RCC 7860 (cell line): ENCODE data around the gene LARP6.
A peak's percentile ranks its signal among the peaks of the same experiment; 100 is the strongest.
"Not testable (repeated sequence)": the region's sequence is repeated elsewhere in the genome, so short reads cannot be mapped to it uniquely, and the experiment has no call there.

Source experiments
- DNase-seq: peaks from one replicate; pipeline ENCODE4 v3.0.0-alpha.2; 2015; ENCODE audit warnings: low spot score
- FAIRE-seq: peaks from 2 replicates; lab custom pipeline; 2012; peaks lifted over from hg19 to GRCh38; lab: Jason Lieb, UNC

LARP6 gene

DNA sequence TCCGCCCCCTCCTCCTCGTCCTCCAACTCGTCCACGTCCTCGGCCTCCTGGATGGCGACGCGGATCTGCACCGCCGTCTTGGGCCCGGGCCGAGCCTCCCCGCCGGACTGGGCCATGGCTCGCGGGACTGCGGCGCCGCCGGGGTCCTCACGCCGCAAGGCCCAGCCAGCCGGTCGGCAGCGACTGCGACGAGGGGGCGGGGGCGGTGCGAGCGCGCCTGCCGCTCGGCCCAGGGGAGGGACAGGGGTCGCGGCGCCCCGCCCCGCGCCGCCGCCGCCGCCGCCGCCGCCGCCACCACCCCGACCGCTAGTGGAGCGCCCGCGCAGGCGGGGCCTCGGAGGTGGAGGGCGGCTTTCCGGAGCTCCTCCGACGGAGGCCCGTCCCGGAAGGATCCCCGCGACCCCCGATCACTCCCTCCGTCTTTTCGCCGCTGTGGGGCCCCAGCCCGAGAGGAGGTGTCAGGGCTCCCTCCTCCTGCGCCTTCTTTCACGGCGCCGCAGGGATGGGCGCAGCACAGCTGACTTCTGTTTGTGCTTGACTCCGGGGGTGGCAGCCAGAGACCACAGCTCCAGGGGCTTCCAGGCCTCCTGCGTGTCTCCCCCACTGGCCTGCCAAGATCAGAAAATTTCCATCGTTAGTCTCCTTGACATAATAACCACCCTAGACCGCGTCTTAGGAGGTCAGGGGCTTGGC lies at the start of gene LARP6:
Gene LARP6 (minus strand): TSS at position 185 of the 693 bp plus-strand sequence. CDS start 69 bp downstream, at position 116.
- DNase-seq (no peak), FAIRE-seq (no peak)

DNA sequence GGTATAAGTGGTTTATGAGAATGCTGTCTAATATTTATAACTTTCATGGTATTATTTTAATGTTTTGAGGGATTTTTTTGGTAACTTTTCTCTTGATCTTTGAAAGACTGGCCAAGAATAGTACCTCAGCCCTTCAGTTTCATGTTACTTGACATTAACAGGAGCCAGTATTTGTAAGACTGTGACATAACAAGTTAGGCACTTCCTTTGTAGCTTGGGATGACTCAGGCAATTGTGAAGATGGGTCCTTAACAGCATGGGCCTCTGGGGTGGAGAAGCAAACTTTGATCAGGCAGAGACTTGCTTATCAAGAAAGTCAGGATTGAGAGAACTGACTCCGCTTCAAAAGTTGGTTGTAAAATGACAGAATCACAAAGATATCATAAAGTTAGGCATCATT lies 48.1 kb upstream of the LARP6 start:
- peak; percentile 43 for FAIRE-seq
- peak; percentile 51 for DNase-seq

DNA sequence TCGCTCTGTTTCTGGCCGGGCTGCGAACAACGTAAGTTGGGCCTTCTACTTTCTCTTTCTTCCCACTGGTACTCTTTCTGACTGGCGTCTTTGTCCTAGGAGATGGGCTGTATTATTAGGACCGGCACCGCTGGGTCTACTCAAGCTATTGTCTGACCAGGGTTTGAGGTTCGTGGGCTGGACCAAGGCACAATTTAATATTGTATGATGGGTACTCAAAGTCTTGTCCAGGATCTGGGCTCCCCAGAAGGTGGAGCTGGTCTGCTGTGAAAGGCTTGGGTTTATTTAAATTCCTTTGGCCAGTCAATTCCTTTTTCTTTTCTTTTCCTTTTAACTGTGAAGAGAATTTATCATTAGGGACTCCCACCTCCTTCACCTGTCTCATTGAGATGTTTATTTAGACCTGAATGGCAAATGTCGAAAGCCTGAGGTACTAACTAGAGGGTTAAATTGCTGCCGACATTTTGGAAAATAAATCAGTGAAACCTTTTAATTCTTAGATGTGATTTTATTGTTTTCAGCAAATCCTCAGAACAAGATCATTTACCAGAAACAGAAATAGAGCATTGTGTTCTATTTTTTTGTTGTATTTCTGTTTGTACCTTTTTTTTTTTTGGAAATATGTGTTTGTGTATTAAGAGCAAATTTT lies 39.1 kb upstream of the LARP6 start:
- FAIRE-seq (peak; percentile 15), DNase-seq (peak; percentile 53)

DNA sequence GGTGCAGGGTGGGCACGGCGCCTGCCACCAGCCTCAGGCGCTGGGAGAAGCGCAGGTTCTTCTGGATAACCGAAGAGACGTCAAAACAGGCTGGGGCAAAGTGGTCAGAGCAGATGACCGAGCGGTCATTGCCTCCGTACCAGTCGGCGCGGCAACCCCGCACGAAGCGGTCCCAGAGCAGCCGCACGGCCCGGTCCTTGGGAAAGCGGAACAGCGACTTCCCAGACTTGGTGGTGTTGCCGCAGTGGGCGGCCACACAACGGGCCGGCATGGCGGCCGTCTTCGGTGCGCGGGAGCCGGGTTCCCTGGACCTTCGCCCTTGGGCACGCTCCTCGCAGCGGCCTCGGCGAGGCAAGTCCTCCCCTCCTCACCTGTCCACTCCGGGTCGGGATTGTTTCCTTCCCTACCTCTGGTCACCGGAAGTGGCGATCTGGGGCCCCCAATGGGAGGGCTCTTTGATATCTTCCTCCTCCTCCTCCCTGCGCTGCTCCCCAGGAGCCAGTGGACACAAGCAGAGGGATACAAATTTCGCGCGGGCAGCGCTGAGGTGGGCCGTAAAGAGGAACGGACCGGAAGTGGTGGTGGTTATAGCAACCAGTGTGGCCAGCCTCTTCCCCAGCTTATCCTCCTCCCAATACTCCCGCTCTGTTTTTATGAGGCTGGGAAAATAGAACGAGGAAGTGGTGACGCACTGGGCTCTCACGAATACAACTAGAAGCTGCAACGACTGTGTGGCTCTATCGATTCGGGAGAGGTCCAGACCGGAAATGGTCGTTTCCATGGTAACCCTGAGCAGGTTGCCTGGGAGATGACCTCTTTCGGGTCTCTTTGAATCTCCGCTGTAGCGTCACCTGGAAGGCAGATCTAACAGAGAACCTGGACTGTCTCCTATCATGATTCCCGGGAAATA lies 38.3 kb upstream of the LARP6 start, which contains the start of the genes LRRC49 and THAP10:
Gene LRRC49 (plus strand): TSS at position 825 of the 910 bp plus-strand sequence. CDS start 69 bp downstream, at position 894.
Gene THAP10 (minus strand): TSS at position 432 of the 910 bp plus-strand sequence. CDS start 161 bp downstream, at position 271.
- DNase-seq (peak; percentile 93), FAIRE-seq (peak; percentile 79)

DNA sequence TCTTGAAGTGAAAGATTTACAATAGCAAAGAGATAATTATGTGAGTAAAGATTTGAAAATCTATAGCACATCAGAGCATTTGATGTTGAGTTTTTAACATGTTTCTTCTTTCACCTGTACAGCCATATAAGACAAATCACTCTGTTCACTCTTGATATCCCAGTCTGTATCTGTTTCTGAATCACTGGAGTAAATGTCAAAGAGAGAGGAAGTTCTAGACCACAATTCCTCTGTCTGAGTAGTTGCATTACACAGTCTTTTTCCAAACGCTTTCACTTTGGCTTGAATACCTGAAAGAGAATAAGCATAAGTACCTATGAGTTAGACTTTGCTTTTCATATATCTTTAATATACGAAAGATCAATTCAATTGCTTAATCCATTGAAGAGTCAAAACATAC lies 28.4 kb upstream of the LARP6 start:
- FAIRE-seq (no peak), DNase-seq (no peak)

DNA sequence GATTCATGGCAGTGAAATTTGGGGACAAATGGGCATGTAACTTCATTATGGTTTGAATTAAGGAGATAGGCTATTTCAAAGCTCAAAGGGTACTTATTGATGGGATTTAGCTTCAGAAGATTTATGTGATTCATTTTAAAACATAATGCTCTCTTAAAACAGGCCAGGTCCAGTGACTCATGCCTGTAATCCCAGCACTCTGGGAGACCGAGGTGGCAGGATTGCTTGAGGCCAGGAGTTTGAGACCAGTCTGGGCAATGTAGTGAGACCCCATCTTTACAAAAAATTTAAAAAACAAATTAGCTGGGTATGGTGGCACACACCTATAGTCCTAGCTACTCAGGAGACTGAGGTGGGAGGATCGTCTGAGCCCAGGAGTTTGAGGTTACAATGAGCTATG lies 26.8 kb upstream of the LARP6 start:
- DNase-seq (no peak), FAIRE-seq (no peak)

DNA sequence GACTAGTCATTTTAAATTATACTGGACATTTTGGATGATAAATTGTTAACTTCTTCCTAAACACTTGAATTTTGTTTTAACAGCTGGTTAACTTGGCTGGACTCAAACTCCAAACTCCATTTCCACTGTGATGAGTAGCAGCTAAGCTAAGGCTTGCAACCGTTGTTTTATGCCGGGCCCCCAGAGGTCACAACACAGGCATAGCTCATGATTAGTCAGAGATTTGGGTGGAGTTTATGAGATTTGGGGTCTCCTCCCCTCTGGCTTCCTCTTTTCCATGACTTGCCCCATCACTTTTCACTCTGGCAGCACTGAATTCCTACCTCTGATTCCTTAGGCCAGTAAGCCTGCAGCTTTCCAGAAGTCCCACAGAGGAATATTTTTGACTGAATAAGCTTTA lies 25.4 kb upstream of the LARP6 start:
- FAIRE-seq = no peak
- no peak for DNase-seq

DNA sequence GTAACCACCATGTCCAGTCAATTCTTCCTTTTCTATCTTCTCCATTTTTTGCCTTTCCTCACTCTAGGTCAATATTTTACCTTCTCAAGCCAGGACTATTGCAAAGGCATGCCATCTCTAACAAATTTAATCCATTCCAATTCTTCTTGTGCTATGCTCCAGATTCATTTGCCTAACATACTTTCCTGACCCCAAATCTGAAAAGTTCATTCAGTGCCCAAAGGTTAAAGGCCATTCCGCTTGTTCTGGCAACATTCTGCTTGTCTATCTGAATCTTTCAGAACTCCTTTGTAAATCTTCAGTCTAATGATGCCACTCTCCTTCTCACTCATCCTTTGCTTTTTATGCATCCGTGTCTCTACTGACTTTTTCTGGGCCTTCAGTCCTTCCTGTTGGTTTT lies 22.7 kb upstream of the LARP6 start:
- DNase-seq (no peak), FAIRE-seq (no peak)

DNA sequence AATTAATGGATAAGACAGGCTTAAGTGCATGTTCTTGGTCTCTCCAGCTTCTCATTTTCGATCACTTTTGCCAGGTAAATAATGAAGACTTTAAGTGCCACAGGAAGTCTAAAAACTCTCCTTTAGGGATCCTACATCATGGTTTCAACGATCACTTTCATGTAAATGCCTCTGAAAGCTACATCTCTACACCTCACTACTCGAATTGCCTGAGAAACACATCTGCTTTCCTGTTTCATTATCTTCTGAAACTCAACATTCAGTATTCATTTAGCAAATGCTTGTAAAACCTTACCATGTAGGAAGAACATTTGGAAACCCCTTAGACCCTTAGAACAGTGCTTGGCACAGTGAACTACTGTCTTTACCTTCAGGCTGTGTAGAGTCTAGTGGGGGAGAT lies 22.1 kb upstream of the LARP6 start:
- DNase-seq = no peak

DNA sequence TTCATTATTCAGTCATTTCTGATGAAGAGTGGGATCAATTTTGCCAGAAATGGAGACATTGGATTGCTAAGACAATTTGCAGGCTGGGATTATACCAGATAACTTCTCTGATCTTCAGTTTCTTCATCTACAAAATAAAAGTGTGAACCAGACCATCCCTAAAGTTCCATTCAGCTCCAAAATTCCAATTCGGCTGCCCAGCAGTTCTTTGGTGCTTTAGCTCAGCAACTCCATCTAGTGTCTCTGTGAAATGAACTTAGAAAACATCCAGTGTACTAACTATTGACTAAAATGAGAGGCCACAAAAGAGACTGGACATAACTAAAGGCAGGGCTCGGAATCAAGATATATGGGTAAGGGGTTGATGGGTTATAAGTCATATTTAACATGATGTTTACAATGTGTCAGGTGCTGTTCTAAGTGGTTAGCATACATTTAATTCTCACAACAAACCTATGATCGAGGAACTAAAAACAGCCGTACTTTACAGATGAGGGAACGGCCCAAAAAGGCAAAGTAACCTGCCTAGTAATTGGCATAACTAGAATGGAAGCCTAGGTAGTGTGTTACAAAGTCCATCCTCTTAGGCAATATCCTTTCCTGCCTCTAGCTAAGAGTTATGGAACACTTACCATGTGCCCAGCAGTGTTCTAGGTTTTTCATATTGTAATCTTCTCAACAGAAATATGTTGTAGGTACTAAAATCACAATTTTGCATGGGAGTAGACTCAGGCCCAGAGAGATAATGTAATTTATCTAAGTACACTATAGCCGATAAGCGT lies 21.2 kb upstream of the LARP6 start:
- FAIRE-seq (no peak), DNase-seq (peak; percentile 22)

More for the DNA sequence above, 22.1 kb upstream of the LARP6 start:
- FAIRE-seq = no peak

DNA sequence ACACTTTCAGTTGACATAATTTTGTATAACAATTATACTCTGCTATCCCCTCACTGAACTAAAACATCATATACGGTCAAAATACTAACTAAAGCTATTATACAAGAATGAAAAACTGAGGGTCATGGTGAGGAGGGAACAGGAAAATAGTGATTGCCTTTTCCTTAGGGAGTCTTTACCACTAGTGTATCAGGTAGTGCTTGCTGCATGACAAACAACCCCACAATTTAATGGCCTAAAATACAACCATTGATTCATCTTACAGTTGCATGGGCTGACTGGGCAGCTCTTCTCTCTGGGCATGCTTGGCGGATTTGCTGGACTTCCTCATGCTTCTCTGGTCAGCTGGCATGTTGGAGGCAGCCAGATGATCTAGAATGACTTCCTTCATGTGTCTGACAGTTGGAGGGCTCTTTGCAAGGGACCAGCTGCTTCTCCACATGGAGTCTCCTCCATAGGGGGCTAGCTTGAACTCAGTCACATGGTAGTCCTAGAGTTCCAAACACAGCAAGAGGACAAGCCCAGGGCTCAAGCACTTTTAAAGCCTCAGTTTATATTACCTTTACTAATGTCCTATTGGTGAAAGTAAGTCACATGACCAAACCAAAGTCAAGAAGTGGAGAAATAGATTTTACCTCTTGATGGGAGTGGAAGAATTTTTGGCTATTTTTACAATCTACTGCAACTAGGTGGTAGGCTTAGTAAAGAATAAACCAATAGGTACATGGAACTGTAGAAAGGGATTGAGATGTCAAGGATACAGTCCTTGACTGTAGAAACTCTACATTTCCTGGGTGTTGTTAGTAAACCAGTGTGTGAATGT lies 19.5 kb upstream of the LARP6 start:
- DNase-seq (no peak), FAIRE-seq (no peak)

DNA sequence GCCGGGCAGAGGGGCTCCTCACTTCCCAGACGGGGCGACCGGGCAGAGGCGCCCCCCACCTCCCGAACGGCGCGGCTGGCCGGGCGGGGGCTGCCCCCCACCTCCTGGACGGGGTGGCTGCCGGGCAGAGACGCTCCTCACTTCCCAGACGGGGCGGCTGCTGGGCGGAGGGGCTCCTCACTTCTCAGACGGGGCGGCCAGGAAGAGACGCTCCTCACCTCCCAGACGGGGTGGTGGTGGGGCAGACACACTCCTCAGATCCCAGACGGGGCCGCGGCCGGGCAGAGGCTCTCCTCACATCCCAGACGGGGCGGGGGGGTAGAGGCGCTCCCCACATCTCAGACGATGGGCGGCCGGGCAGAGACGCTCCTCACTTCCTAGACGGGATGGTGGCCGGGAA lies 17.5 kb upstream of the LARP6 start:
- FAIRE-seq, DNase-seq: not testable (repeated sequence)

DNA sequence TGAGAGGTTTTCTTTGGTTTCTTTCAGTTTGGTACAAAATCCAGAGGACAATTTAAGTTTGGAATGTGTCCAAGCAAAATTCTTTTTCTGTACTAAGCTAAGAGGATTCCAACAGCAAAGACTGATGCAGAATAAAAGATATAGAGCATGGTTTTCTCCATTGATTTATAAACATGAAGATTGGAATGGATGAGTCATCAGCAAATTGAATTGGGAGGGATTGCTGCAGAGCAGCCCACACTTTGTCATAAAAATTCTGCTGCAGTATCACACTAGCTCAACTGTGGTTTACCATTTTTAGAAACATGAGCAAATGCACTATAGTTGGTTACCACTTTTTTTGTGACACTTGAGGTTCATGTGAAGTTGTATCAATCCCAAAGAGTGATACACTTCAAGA lies 16.1 kb upstream of the LARP6 start:
- FAIRE-seq = no peak

DNA sequence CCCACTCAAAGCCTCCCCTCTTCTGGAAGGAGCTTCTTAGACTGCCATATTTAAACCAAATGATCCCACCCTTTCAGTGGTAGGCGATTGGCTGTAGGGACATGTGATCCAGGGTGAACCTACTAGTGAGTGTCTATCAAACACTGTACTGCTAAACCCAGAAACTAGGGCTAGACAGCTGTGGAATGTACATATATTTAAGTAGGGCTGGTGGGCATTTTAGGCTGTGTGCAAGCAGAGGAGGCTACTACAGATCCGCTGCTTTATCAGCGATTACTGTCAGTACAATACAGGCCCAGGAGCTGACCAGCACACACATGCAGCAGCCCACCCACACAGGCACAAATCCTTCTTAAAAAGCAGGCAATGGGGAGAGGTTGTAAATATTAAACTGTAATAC lies 15.4 kb upstream of the LARP6 start:
- FAIRE-seq (no peak), DNase-seq (no peak)

More for the DNA sequence above, 16.1 kb upstream of the LARP6 start:
- DNase-seq = no peak

DNA sequence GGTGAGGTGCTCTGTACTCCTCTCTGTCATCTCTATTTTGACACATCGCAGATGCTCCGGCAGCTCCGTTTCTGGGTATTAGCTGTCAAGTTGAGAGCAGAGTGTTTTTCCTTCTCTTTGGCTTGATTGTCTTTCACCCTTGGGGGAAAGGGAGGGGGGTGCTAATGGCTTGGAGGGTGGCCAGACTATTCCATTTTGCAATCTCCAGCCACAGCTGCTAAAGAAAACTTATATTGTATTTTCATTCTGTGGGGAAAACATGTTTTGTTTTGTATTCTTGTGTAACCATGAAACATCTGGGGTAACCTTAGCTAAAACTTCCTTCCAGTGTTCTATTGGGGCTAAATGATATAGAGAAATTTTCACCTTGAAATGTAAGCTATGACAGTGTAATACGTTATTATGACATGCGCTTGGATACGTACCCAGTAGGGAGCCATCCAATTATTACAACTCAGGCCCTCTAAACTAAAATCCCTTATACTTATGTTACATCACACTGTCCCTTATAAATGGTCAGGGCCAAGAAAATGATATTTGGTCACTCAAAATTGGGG lies 14.0 kb upstream of the LARP6 start:
- no peak for DNase-seq
- no peak for FAIRE-seq

DNA sequence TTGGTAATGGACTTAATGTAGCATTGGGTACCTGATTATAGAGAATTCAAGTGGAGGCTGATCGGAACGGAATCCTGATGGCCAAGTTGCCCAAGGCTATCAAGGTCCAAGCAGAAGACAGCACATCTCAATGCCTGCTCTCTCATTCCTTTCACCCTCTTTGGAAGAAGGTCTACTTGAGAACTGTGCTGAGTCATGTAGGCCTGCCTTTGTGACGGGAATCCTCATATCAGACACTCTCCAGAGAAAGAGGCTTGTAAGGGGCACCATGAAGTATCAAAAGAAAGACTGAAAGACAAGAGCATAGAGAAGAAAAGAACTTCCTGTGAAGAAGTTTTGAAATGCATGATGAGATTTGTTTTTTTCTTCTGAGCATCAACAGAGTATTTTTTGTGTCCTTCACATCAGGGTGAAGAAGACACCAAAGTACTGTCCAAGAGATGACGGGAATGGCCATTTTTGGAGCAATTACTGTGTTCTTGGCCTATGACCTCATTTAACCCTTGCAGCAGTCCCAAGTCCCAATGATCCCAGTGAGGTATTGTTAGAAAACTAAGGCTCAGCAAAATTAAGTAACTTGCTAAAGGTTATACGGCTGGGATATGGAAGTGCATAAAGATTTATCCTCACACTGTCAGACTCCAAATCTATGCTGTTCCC lies 13.2 kb upstream of the LARP6 start:
- no peak for DNase-seq
- FAIRE-seq = no peak

DNA sequence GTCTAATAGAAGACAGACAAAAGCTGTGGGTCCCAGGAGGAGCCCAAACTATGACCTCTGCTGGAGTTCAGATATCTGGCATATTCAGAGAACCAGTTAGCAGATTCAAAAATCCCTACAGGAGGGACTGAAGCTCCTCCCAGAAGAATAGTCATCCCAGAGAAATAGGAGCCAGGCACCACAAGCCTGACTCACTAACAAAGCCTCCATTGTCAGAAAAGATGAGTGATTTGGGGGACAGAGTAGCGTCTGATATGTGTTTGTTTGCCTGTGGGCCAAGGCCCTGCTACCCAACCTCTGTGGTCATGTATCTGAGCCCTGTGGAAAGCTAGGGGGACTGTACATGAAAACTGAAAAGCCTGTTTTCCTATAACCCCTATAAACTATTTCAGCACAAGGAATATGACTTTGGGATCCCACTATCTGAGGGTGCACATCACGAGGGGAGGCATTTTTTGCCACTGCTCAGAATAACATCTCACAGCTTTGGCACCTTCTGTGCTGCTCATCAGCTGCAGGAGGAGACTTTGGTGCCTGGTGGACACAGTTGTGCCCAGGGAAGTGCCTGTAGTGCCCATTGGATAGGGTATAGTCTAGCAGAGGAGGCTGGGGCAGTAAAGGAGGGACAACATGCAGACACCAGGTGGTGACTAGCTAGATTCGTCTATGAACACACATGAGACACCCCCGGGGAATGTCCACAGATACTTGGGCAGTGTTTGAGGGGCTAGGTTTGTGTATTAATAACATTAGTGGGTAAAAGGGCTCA lies 9.7 kb upstream of the LARP6 start:
- FAIRE-seq (peak; percentile 78), DNase-seq (peak; percentile 81)

DNA sequence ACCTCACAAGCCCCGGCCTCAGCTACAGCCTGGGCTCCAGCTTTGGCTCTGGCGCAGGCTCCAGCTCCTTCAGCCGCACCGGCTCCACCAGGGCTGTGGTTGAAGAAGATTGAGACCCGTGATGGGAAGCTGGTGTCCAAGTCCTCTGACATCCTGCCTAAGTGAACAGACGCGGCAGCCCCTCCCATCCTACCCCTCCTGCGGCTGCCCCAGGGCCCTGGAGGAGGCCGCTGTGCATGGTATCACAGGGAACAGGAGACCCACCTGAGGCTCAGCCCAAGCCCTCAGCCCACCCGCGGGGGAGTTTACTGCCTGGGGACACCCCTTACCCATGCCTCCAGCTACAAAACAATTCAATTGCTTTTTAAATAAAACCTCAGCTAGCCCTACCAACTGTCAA lies 6.0 kb upstream of the LARP6 start:
- DNase-seq = no peak
- FAIRE-seq = no peak
